Activated T-helper 1 cell treated with Interleukin-2 at 50 U/mL for 16 hours (primary cell): ENCODE data around the gene CNTN2.

Experiments
- DNase-seq: peaks from one replicate; pipeline ENCODE4 v3.0.0-alpha.2; 2020; ENCODE audit warnings: low read depth

Gene CNTN2

DNA sequence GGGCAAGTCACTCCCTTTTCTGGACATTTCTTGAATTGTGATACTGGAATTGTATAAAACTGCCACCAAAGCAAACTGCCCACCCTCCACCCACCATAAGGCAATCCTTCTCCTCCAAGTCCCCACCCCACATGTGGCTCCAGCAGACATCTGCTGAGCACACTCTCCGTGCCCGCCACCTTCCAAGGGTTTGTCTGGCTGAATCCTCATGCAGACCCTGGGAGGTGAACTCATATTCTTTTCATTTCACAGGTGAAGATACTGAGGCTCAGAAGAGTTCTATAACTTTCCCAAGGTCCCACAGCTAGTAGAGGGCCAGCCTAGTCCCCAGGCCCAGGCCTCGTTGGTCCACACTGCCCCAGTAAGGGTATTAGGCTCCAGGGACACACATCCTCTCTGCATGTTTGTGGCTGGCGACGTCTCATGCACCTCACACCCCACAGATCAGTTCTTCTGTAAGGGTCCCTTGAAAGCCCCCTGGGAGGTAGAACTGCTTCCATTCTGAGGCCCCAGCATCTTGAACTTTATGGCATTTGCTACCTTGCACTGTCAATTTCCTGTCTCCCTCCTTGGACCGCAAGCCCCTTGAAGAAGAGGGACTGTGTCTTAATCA, 14.1 kb downstream of the CNTN2 start:
- no peak for DNase-seq

DNA sequence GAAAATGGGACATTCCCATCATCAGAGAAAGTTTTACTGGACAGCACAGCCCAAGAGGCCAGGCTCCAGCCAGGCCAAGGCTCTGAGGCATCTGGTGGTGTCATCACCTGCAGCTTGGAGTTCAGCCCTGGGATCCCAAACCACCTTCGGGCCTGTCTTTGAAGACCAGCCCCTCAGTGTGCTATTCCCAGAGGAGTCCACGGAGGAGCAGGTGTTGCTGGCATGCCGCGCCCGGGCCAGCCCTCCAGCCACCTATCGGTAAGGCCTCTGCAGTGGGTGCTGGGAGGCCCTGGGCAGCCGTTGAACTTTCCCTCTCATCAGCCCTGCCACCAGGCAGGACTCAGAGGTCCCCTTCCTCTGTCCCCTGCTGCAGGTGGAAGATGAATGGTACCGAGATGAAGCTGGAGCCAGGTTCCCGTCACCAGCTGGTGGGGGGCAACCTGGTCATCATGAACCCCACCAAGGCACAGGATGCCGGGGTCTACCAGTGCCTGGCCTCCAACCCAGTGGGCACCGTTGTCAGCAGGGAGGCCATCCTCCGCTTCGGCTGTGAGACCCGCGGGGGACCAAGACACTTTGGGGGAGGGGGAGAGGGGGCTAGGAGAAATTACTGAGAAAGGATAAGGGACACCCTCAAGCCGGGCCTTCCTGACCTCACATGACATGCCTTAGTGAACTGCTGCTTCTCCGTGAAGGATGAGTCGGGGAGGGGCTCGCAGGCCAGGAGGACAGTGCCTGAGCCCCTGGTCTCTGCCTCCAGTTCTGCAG, 15.0 kb downstream of the CNTN2 start:
- DNase-seq = no peak

DNA sequence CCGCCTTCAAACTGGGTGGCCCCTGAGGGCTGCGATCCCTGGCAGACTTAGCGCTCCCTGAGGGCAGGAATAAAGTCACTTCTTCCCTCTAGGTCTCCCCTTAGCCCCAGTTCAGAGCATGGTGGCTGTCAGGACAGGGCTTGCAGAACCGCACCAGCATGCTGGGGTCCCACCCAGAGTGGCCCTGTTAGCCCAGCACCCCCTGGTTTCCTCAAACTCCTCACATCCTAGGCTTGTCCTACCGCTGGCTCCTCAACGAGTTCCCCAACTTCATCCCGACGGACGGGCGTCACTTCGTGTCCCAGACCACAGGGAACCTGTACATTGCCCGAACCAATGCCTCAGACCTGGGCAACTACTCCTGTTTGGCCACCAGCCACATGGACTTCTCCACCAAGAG, 15.8 kb downstream of the CNTN2 start:
- no peak for DNase-seq

DNA sequence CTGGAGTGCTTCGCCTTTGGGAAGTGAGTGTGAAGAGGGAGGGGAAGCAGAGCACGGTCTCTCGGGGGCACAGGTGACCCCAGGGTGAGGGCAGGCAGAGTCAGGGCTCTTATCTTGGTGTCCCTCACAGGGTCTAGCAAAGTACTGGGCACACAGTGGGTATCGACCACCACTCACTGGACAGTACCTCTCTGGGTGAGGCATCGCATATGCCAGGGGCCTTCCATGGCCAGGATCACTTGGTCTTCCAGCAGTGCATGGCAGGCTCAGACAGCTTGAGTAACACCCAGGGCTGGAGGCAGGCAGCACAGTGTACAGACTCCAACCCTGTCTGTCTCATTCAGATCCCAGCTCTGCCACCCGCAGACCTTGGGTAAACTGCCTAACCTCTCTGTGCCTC, 16.6 kb downstream of the CNTN2 start:
- no peak for DNase-seq

DNA sequence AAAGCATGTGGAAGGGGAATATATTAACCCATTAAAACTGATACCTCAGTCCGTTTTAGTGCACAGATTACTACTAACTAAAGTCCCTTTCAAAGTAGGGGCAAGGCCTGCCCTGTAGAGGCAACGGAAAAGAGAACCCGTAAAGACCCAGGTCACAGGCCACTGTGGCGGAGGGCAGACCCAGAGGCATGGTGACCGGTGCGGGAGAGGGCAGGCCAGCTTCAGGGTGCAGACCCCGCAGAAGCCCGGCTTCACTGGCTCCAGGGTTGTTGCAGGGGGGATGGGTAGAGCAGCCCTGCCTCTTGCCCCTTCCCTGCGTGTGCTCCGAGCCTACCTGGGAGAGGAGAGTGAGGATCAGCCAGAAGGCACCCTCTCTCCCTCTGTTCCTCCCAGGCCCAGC, 17.7 kb downstream of the CNTN2 start:
- no peak for DNase-seq

DNA sequence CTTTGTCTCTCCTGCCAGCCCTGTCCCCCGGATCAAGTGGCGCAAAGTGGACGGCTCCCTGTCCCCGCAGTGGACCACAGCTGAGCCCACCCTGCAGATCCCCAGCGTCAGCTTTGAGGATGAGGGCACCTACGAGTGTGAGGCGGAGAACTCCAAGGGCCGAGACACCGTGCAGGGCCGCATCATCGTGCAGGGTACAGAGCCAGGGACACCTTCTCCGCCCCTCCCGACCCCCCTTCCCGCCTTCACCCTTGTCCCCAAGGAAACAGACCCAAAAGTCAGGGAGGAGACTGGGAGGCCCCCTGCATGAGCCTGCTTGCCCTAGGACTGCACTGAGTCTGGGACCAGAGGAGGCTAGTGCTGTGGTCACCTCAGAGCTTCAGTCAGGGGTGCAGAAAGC, 18.2 kb downstream of the CNTN2 start:
- no peak for DNase-seq

DNA sequence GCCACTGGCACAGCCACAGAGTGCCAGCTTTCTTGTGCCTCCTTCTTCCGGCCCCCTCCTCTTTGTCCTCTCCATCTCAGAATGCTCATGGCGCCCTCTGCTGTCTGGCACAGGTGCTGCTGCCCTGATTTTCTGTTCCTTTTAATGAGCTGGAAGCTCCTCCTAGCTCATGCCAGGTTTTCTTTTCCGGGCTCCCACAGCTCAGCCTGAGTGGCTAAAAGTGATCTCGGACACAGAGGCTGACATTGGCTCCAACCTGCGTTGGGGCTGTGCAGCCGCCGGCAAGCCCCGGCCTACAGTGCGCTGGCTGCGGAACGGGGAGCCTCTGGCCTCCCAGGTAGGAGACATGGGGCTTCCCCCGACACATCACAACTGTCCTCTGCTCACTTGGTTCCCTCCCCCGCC, 18.7 kb downstream of the CNTN2 start:
- DNase-seq = peak; percentile 35

DNA sequence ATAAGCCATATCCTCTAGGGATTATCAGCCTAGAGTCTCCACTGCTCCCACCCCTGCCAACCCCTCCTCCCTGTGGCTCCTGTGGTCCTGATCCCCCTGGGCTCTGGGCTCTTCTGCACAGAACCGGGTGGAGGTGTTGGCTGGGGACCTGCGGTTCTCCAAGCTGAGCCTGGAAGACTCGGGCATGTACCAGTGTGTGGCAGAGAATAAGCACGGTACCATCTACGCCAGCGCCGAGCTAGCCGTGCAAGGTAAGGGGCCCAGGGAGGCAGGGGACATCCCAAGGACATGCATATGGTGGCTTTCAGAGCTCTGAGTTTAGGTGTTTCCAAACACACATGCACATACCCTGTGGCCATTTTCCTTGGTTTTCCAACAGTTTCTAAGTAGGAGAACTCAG, 19.3 kb downstream of the CNTN2 start:
- no peak for DNase-seq

DNA sequence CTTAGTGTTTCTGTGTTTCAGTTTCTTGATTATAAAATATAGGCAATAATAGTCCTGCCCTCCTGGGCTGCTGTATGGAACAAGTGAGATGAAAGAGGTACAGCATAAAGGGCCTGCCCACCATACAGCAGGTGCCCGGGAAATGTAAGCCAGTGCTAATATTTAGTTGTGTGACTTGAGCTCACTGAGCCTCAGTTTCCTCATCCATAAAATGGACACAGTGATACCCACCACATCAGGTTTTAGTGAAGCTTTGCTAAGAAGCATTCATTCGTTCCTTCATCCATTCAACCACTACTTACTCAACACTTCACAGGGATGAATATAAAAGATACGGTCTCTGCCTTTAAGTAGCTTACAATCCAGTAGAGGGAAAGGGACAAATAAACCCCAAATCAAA, 19.9 kb downstream of the CNTN2 start:
- no peak for DNase-seq

DNA sequence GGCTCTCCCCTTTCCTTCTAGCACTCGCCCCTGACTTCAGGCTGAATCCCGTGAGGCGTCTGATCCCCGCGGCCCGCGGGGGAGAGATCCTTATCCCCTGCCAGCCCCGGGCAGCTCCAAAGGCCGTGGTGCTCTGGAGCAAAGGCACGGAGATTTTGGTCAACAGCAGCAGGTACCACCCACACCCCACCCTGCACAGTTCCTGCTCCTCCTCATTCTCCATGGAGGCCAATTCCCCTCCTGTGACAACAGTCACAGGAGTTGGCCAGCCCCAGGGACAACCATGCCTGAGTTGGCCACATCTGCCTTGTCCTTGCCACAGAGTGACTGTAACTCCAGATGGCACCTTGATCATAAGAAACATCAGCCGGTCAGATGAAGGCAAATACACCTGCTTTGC, 21.3 kb downstream of the CNTN2 start:
- DNase-seq = no peak

DNA sequence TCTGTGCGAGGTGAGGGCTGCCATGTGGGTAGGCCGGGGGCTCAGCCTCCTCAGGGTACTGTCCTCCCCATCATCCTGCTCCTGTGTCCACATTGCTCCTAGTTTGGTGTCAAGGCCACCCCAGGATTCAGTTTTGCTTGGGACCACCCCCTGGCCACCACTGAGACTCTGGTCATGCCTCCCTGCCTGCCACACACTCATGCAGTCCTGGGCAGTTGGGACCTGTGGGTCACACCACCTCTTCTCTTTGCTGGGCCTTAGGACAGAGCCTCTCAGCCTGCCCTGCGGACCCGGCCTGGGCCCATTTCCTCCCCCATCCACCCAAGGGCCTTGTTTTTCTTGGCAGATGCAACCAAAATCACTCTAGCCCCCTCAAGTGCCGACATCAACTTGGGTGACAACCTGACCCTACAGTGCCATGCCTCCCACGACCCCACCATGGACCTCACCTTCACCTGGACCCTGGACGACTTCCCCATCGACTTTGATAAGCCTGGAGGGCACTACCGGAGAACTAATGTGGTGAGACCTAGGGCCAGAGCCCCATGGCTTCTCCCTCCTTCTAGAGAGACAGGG, 21.8 kb downstream of the CNTN2 start:
- DNase-seq = no peak

DNA sequence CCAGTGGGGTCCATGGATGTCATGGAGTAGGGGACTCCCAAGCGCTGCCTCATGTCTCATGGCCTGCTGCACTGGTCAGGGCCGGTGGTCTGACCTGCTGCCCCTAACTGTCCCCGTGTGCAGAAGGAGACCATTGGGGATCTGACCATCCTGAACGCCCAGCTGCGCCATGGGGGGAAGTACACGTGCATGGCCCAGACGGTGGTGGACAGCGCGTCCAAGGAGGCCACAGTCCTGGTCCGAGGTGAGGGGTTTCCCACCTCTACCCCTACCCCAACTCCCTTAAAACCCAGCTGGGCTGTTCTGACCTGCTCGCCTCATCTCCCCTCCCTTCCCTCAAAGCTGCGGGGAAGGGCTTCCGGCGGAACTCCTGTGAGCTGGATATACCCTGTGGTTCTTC, 22.7 kb downstream of the CNTN2 start:
- no peak for DNase-seq

DNA sequence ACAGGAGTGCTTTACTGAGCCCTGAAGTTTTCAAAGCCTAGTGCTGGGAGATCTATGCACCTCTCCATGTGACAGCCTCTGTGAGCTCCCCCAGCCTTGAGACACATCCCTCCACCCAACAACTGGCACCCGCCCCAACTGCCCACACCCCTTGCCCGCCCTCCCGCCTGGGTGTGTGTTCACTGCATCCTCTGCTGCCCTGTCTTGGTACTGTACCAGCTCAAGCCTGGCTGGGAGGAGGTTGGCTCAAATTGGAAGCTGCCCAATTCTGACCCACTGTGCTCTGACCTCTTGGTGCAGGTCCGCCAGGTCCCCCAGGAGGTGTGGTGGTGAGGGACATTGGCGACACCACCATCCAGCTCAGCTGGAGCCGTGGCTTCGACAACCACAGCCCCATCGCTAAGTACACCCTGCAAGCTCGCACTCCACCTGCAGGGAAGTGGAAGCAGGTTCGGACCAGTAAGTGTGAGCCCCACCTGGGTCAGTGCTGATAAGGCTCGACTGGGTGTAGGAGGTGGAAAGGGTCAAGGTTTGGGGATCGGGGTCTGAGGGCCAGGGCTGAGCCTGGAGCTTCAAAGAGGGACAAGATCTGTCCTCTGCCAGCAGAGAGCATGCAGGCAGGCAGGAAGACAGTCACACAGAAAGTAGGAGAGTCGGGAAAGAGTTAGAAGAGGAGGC, 23.3 kb downstream of the CNTN2 start:
- DNase-seq = no peak

DNA sequence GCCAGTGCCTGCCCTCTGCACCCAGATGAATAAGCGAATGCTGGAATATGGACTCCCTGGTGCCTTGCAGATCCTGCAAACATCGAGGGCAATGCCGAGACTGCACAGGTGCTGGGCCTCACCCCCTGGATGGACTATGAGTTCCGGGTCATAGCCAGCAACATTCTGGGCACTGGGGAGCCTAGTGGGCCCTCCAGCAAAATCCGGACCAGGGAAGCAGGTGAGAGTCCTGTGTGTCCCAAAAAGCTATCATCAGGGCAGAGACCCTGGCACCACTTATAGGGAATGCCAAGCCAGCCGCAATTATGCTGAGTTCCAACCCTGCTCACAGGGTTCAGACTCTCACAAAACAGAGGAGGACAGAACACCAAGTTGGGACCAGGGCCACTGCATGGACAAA, 24.0 kb downstream of the CNTN2 start:
- DNase-seq = no peak

DNA sequence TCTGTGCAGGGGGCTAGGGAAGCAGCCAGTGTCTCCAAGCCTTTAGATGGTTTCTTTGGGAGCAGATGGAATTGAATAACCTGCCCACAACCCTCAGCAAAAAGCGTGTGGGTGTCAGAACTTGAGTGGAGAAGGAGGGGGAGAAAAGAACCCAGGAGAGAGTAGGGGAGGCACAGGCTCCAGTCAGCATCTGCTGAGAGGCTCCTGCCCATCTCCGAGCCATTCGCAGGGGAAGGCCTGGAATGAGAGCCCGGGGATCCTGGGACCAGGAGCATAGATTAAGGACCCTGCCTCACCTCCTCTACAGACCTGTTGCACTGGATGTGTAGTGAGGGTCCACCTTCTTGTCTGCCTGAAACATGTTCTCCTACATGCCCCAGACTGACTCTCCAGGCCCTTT, 25.0 kb downstream of the CNTN2 start:
- no peak for DNase-seq

DNA sequence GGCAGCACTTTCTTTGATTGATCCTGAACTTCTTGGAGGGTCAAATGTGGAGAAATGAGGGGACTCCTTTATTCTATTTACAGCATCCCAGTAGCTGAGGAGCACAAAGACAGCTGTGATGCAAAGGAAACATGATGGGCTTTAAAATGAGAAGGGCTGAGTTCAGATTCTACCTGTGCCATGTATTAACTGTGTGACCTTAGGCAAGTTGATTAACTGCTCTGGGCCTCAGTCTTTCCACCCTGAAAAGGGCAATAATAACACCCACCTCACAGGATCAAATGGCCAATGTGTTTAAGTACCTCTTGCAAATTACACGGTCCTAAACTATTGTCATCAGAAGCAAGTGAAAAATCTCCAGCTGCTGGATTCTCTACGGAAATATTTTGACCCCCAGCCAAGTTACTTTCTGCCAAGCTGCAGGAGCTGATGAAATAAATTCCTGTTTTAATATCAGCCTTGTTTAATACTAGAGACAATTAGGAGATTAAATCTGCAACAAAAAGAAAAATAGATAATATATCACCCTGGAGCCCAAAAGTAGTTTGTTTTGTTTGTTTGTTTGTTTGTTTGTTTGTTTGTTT, 25.5 kb downstream of the CNTN2 start:
- no peak for DNase-seq

DNA sequence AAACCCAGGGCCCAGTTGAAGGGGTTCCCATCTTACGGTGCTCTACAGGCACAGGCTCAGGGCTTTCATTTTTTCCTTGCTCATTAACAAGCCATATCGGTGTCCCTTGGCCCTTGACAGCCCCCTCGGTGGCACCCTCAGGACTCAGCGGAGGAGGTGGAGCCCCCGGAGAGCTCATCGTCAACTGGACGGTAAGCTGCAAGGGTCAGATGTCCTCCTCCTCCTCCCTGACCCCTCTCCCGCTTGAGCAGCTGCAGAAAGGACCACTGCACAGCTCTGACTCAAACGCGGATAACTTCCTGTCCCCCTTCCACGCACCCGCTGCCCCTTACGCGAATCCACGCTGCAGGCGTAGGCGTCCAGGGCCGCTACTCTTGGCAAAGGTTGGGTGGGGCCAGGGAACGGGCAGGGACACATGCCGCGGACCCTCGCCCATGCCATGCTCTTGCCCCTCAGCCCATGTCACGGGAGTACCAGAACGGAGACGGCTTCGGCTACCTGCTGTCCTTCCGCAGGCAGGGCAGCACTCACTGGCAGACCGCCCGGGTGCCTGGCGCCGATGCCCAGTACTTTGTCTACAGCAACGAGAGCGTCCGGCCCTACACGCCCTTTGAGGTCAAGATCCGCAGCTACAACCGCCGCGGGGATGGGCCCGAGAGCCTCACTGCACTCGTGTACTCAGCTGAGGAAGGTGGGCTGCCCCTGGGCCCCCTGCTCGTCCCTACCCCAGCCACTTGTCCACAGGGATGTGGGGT, 26.5 kb downstream of the CNTN2 start:
- DNase-seq = no peak

DNA sequence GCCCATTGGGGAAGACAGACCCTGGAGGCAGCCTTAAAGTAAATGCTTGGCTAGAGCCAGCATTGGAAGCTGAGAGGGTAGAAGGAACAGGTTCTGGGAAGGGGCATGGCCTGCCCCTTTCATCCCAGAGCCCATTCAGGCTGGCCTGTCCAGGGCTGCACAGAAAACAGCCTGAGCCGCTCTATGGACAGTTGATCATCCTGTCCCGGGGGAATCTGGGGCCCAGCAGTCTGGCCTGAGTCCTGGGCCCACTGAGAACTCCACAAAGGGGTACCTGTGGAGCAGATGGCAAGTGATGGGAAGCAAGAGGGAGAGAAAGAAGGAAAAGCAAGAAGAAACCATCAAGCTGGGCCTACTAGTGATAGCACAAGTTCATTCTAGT, 28.0 kb downstream of the CNTN2 start:
- no peak for DNase-seq

DNA sequence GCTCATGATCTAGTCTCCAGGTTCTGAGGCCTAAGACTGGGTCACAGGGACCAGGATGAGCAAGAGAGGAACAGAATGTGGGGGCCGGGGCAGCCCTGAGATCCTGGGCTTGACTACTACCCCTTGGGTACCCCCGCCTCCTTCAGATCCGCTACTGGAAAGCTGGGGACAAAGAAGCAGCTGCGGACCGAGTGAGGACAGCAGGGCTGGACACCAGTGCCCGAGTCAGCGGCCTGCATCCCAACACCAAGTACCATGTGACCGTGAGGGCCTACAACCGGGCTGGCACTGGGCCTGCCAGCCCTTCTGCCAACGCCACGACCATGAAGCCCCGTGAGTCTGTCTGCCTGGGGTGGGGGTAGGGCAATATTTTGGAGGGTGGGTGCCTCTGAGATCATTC, 28.8 kb downstream of the CNTN2 start:
- no peak for DNase-seq

DNA sequence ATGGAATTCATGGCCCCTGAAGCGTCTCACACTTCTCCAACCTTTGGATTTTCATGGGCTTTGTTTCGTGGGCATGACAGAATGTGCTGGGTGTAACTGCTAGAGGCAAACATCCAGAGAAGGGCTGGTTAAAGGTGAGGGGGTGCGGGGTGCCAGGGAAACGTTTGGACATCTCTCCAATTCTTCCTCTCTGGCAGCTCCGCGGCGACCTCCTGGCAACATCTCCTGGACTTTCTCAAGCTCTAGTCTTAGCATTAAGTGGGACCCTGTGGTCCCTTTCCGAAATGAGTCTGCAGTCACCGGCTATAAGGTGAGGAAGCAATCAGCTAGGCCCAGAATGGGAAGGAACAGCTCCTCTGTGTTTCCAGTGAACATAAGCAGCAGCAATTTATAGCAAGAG, 29.3 kb downstream of the CNTN2 start:
- DNase-seq = no peak

DNA sequence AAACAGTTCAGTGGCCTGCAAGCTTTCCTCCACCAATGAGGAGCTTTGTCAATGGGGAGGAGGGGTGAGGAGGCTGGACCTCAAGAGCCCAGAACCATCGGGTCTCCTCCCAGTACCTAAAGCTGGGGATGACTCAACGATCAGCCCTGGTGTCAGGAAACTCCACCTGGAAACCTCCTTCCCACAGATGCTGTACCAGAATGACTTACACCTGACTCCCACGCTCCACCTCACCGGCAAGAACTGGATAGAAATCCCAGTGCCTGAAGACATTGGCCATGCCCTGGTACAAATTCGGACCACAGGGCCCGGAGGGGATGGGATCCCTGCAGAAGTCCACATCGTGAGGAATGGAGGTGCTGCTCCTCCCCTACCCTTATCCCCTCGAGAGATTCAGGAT, 29.9 kb downstream of the CNTN2 start:
- no peak for DNase-seq

DNA sequence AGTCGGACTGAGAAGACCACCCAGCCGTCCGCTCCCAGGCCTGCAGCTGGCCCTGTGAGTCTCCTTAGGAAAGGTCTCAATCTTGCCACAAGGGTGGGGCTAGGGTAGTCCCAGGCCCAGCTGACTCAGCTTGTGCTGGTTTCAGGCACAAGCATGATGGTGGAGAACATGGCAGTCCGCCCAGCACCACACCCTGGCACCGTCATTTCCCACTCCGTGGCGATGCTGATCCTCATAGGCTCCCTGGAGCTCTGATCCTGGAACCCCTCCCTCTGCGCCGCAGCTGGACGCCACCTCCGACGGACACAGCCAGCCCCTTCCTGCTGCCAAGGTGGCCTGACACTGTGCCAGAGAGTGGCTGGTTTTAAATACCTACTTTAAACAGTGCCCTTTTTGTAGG, 30.5 kb downstream of the CNTN2 start:
- no peak for DNase-seq
